Measurements from ENCODE around the gene GNL3L.
"Not testable (repeated sequence)": the region's sequence is repeated elsewhere in the genome, so short reads cannot be mapped to it uniquely, and the experiment has no call there.

The GNL3L gene

GRCh38 chrX:54529151-54529550 lies 868 bp upstream of the GNL3L start:
- peak overlapping the region; percentile 89 for H3K4me3 ChIP-seq (replicated peaks; ENCODE audit: low read depth, low read length)
- no peak for TF ChIP-seq CTCF (IDR thresholded peaks at IDR 0.05; ENCODE audit: low read depth, low read length, missing control alignments)
- DNase-seq (ENCODE audit: extremely low read depth, low read depth): no peak

GRCh38 chrX:54530357-54530900 lies 410 bp downstream of the GNL3L start:
- TF ChIP-seq CTCF (IDR thresholded peaks at IDR 0.05; ENCODE audit: low read depth, low read length, missing control alignments): no peak
- DNase-seq (ENCODE audit: extremely low read depth, low read depth): no peak
- peak overlapping the region; percentile 89 for H3K4me3 ChIP-seq (replicated peaks; ENCODE audit: low read depth, low read length)

GRCh38 chrX:54534271-54534670 lies 4.3 kb downstream of the GNL3L start:
- peak overlapping the region; percentile 4; the same call in 1 of the 2 replicates for H3K4me3 ChIP-seq (replicated peaks; ENCODE audit: low read depth, low read length)
- no peak for TF ChIP-seq CTCF (IDR thresholded peaks at IDR 0.05; ENCODE audit: low read depth, low read length, missing control alignments)
- DNase-seq (ENCODE audit: extremely low read depth, low read depth): no peak

GRCh38 chrX:54540289-54540688 lies 10.3 kb downstream of the GNL3L start:
- no peak for DNase-seq (ENCODE audit: extremely low read depth, low read depth)
- no peak for TF ChIP-seq CTCF (IDR thresholded peaks at IDR 0.05; ENCODE audit: low read depth, low read length, missing control alignments)
- H3K4me3 ChIP-seq (replicated peaks; ENCODE audit: low read depth, low read length): no peak overlapping the region

- DNase-seq (ENCODE audit: extremely low read depth, low read depth); H3K4me3 ChIP-seq (replicated peaks; ENCODE audit: low read depth, low read length): not testable (repeated sequence)
These were observed 12.2 kb downstream of the GNL3L start for GRCh38 chrX:54542239-54542638.

- no peak for TF ChIP-seq CTCF (IDR thresholded peaks at IDR 0.05; ENCODE audit: low read depth, low read length, missing control alignments)
- DNase-seq (ENCODE audit: extremely low read depth, low read depth): no peak
- no peak overlapping the region for H3K4me3 ChIP-seq (replicated peaks; ENCODE audit: low read depth, low read length)
These were observed 20.8 kb downstream of the GNL3L start for GRCh38 chrX:54550821-54551220.

- no peak for TF ChIP-seq CTCF (IDR thresholded peaks at IDR 0.05; ENCODE audit: low read depth, low read length, missing control alignments)
- no peak for DNase-seq (ENCODE audit: extremely low read depth, low read depth)
- H3K4me3 ChIP-seq (replicated peaks; ENCODE audit: low read depth, low read length): no peak overlapping the region
These were observed 21.8 kb downstream of the GNL3L start for GRCh38 chrX:54551801-54552200.

- not testable (repeated sequence) for DNase-seq (ENCODE audit: extremely low read depth, low read depth)
These were observed 25.0 kb downstream of the GNL3L start for GRCh38 chrX:54555006-54555405.

More at GRCh38 chrX:54555006-54555405, 25.0 kb downstream of the GNL3L start:
- not testable (repeated sequence) for H3K4me3 ChIP-seq (replicated peaks; ENCODE audit: low read depth, low read length)
